Smooth muscle cell (in vitro differentiated cells): ENCODE measurements around the gene CCL24. TPM values are rescaled to one million over a fixed set of nuclear protein-coding genes. Genes with fewer than 3 reads are reported as not detected.

Experiments
- DNase-seq: peaks from one replicate; lab custom pipeline; 2025; ENCODE audit not compliant: unreplicated experiment; lab: John Stamatoyannopoulos, UW
- H2AFZ ChIP-seq: fragments of 200-600 bp; sonication (generic); 2 replicates; pipeline ENCODE4 v1.6.0; 2016; ENCODE audit warnings: antibody characterized with exemption, low read depth, mild to moderate bottlenecking
- H3F3A ChIP-seq: fragments of 200-600 bp; sonication (generic); 2 replicates; pipeline ENCODE4 v1.6.0; 2017; ENCODE audit warnings: antibody characterized with exemption, low read depth
- H3K27ac ChIP-seq: fragments of 200-600 bp; sonication (generic); 2 replicates; pipeline ENCODE4 v1.5.1; 2016; ENCODE audit warnings: low read depth, mild to moderate bottlenecking
- H3K27me3 ChIP-seq: fragments of 200-600 bp; sonication (generic); 2 replicates; pipeline ENCODE4 v1.6.1; 2016; ENCODE audit warnings: low read depth, mild to moderate bottlenecking
- H3K36me3 ChIP-seq: fragments of 200-600 bp; sonication (generic); 2 replicates; pipeline ENCODE4 v1.5.1; 2016; ENCODE audit warnings: low read depth
- H3K4me1 ChIP-seq: fragments of 200-600 bp; sonication (generic); 2 replicates; pipeline ENCODE4 v1.5.1; 2016; ENCODE audit warnings: low read depth
- H3K4me2 ChIP-seq: fragments of 200-600 bp; sonication (generic); 2 replicates; pipeline ENCODE4 v1.6.0; 2016; ENCODE audit warnings: mild to moderate bottlenecking
- H3K4me3 ChIP-seq: fragments of 200-600 bp; sonication (generic); 2 replicates; pipeline ENCODE4 v1.5.1; 2016; ENCODE audit warnings: mild to moderate bottlenecking
- H3K79me2 ChIP-seq: fragments of 200-600 bp; sonication (generic); 2 replicates; pipeline ENCODE4 v1.6.0; 2016; ENCODE audit warnings: low read depth, mild to moderate bottlenecking
- H3K9ac ChIP-seq: fragments of 200-600 bp; sonication (generic); 2 replicates; pipeline ENCODE4 v1.6.0; 2016; ENCODE audit warnings: low read depth
- H3K9me3 ChIP-seq: fragments of 200-600 bp; sonication (generic); replicated peaks from 2 replicates; pipeline ENCODE4 v1.5.1; 2016; ENCODE audit warnings: low read depth
- H4K20me1 ChIP-seq: fragments of 200-600 bp; sonication (generic); 2 replicates; pipeline ENCODE4 v1.6.0; 2016; ENCODE audit warnings: low read depth
- WGBS: methylation state at CpG from one replicate; pipeline ENCODE4 v1.1.7; 2016; ENCODE audit warnings: low lambda C conversion rate; 5-methylcytosine and 5-hydroxymethylcytosine counted together
- polyA plus RNA-seq: library from polyadenylated mRNA; unstranded; fragments of >200 nt; fragmentation: Nextera tagmentation; extraction: Ambion mirVana; gene quantifications from 2 replicates; pipeline ENCODE4 v1.2.1, GENCODE V29; 2016
- total RNA-seq: library from RNA; depleted of rRNA; stranded (reverse); fragments of >200 nt; gene quantifications from 2 replicates; pipeline ENCODE4 v1.2.3, GENCODE V29; 2014
- TF ChIP-seq, protein P1 (sequence below): fragments of 200-600 bp; sonication (generic); IDR thresholded peaks from 2 replicates; pipeline ENCODE4 v1.5.1; 2017; ENCODE audit warnings: borderline replicate concordance, mild to moderate bottlenecking, antibody characterized with exemption; ENCODE audit not compliant: insufficient read depth, poor library complexity, severe bottlenecking

The CCL24 gene
- total and polyA plus RNA-seq, 2 experiments from 2014 or later: not detected

DNA sequence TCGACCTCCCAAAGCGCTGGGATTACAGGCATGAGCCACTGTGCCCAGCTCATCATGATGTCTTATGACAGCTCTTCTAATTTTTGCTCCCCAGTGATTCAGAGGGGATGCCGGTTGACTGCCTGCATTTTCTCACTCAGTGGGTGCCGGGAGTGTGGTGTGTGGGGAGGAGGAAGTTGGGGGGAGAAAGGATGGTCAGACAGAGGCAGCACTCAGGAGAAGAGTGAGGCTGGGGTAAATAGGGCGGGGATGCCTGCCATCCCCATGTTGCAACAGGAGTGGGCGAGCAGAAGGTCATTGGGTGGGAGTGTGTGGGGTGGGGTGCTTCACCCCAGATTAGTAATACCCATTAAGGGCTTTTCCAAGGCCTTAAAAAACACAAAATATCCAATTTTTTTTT is 3.5 kb upstream of the CCL24 start:
- TF ChIP-seq, protein P1, sequence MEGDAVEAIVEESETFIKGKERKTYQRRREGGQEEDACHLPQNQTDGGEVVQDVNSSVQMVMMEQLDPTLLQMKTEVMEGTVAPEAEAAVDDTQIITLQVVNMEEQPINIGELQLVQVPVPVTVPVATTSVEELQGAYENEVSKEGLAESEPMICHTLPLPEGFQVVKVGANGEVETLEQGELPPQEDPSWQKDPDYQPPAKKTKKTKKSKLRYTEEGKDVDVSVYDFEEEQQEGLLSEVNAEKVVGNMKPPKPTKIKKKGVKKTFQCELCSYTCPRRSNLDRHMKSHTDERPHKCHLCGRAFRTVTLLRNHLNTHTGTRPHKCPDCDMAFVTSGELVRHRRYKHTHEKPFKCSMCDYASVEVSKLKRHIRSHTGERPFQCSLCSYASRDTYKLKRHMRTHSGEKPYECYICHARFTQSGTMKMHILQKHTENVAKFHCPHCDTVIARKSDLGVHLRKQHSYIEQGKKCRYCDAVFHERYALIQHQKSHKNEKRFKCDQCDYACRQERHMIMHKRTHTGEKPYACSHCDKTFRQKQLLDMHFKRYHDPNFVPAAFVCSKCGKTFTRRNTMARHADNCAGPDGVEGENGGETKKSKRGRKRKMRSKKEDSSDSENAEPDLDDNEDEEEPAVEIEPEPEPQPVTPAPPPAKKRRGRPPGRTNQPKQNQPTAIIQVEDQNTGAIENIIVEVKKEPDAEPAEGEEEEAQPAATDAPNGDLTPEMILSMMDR: no peak
- Histone ChIP-seq H3K9me3 (no peaks in the 10 kb centered on the region), H3F3A (no peaks in the 10 kb centered on the region), H3K27me3 (no peaks in the 10 kb centered on the region), H3K4me2 (no peak overlapping the region), H3K9ac (no peak overlapping the region), H3K79me2 (no peaks in the 10 kb centered on the region), H3K27ac (no peak overlapping the region), H4K20me1 (no peaks in the 10 kb centered on the region), H2AFZ (no peak overlapping the region), H3K4me1 (no peaks in the 10 kb centered on the region), H3K4me3 (no peak overlapping the region), H3K36me3 (no peaks in the 10 kb centered on the region)
- 77% methylated on average over 6 of the region's 6 CpGs for WGBS
- no peak for DNase-seq

DNA sequence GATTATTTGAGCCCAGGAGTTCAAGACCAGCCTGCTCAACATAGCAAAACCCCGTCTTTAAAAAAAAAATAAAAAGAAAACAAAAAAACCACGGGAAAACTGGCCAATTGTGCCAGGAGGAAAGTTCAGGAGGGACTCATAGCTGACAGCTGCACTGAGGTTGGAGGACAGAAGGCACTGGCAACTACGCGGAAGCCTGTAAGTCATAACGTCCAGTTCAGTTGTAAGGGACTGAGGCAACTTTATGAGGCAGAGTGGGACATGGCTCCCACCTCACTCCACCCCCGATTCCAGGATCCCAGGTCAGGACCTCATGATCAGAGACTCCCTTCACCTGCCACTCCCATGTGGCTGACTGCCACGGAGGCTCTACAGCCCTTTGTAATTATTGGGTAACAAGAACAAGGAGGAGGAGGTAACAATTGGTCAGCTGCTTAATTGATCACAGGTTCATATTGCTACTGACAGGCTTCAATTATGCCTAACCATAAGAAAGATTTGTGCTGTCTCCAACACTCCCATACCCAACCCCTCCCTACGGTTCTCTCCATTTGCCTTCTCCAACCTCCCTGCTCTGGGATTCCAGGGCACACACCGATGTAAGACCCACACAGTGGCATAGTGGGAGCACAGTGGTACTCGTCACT is 1.9 kb upstream of the CCL24 start:
- Histone ChIP-seq H3K79me2 (no peaks in the 10 kb centered on the region), H3K4me3 (no peak overlapping the region), H3K9me3 (no peaks in the 10 kb centered on the region), H3K4me1 (no peaks in the 10 kb centered on the region), H3K27me3 (no peaks in the 10 kb centered on the region), H3K27ac (no peak overlapping the region), H3K36me3 (no peaks in the 10 kb centered on the region), H3K9ac (no peak overlapping the region), H3K4me2 (no peak overlapping the region), H3F3A (no peaks in the 10 kb centered on the region), H4K20me1 (no peaks in the 10 kb centered on the region), H2AFZ (no peak overlapping the region)
- TF ChIP-seq, protein P1: no peak
- DNase-seq: no peak
- WGBS: 84% methylated on average over 10 of the region's 10 CpGs

DNA sequence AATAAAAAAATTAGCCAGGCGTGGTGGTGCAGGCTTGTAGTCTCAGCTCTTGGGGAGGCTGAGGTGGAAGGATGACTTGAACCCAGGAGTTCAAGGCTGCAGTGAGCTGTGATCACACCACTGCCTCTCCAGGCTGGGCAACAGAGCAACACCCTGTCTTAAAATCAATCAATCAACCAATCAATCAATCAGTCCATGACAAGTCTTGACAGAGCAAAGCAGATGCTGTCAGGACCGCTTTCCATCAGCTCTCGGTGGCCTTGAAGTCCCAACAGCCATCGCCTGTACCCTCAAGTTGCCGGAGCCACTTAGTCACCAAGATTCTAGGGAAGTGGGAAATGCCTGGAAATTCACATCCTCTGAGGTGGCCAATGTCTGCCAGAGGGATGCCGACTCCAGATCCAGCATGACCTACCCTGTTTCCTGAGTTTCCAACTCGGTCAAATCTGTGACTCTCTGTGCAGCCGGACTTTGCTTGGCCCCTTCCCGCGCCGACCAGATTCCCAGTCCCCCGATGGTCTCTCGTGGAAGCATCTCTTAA is 871 bp upstream of the CCL24 start:
- Histone ChIP-seq H3K36me3 (no peaks in the 10 kb centered on the region), H3K79me2 (no peaks in the 10 kb centered on the region), H4K20me1 (no peaks in the 10 kb centered on the region), H3K27me3 (no peaks in the 10 kb centered on the region), H3K27ac (no peak overlapping the region), H3K4me3 (no peak overlapping the region), H3K4me1 (no peaks in the 10 kb centered on the region), H3K9ac (no peak overlapping the region), H3F3A (no peaks in the 10 kb centered on the region), H3K4me2 (no peak overlapping the region), H2AFZ (no peak overlapping the region), H3K9me3 (no peaks in the 10 kb centered on the region)
- TF ChIP-seq, protein P1: no peak
- DNase-seq: no peak
- WGBS: 62% methylated on average over 12 of the region's 13 CpGs

DNA sequence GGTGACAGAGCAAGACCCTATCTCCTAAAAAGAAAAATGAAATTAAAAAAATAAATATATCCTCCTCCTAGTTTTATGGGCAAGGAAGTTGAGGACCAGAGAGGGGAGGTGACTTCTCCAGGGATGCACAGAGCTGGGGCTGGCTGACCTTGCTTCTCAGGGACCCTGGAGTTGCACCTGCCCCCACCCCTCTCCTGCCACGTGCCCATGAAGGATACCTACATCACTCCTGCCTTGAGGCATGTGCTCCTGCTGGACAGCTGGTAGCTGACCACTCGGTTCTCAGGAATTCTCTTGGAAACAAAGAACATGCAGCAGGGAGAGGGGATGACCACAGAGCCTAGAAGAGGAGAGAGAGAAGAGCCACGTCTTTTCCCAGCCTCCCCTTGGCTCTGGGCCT is 522 bp downstream of the CCL24 start:
- H3K27me3 ChIP-seq: no peaks in the 10 kb centered on the region
- H4K20me1 ChIP-seq: no peaks in the 10 kb centered on the region
- no peaks in the 10 kb centered on the region for H3F3A ChIP-seq
- no peak overlapping the region for H3K4me3 ChIP-seq
- TF ChIP-seq, protein P1: no peak
- 81% methylated on average over 3 of the region's 3 CpGs for WGBS
- H3K4me1 ChIP-seq: no peaks in the 10 kb centered on the region
- H3K27ac ChIP-seq: no peak overlapping the region
- no peak overlapping the region for H3K4me2 ChIP-seq
- no peaks in the 10 kb centered on the region for H3K79me2 ChIP-seq
- H3K36me3 ChIP-seq: no peaks in the 10 kb centered on the region
- H3K9me3 ChIP-seq: no peaks in the 10 kb centered on the region
- no peak overlapping the region for H2AFZ ChIP-seq
- DNase-seq: no peak
- H3K9ac ChIP-seq: no peak overlapping the region
